Measurements from ENCODE around the gene ALDH1A3. TPM values are rescaled to one million over a fixed set of nuclear protein-coding genes. Genes with fewer than 3 reads are reported as not detected.

The ALDH1A3 gene
- total RNA-seq, 4 donors from 2014 or later = 6.7 to 39.4 (median 17.9) TPM

DNA sequence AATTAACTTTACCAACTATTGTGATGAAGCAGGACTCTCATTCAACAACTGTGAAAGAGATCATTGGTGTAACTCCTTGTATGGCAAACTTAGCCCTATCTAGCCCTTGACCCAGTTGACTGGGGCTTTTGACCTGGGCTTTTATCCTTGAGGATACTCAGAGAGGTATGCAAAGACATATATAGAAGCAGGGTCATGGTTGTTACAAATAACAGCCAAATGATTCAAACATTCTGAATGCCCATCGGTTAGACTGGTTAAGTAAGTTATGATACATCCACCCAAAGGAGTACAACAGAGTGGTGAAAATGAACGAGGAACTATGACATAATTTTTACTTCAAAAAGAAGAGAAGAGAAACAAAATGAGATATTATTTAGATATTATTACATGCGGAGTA, 38.2 kb upstream of the ALDH1A3 start:
- in situ Hi-C loops (cut with MboI; ENCODE audit: low pct_ligation_motif_present in 1 of 4, low pct_unique_long_range_greater_than_20kb in 1 of 4, low sequenced_read_pairs in 3 of 4) = no loop called here
- no peak for TF ChIP-seq EP300 (IDR thresholded peaks at IDR 0.05; ENCODE audit: low read depth)
- no peak for TF ChIP-seq POLR2AphosphoS5 (IDR thresholded peaks at IDR 0.05)
- no peak for TF ChIP-seq POLR2A (IDR thresholded peaks at IDR 0.05)
- TF ChIP-seq, protein P1, sequence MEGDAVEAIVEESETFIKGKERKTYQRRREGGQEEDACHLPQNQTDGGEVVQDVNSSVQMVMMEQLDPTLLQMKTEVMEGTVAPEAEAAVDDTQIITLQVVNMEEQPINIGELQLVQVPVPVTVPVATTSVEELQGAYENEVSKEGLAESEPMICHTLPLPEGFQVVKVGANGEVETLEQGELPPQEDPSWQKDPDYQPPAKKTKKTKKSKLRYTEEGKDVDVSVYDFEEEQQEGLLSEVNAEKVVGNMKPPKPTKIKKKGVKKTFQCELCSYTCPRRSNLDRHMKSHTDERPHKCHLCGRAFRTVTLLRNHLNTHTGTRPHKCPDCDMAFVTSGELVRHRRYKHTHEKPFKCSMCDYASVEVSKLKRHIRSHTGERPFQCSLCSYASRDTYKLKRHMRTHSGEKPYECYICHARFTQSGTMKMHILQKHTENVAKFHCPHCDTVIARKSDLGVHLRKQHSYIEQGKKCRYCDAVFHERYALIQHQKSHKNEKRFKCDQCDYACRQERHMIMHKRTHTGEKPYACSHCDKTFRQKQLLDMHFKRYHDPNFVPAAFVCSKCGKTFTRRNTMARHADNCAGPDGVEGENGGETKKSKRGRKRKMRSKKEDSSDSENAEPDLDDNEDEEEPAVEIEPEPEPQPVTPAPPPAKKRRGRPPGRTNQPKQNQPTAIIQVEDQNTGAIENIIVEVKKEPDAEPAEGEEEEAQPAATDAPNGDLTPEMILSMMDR (IDR thresholded peaks at IDR 0.05) = no peak
- DNase-seq = no peak
- no peak overlapping the region for H3K27ac ChIP-seq
- WGBS, 2 donors (ENCODE audit: low coverage in 1 of 2) = 61 to 88% methylated on average over 2 to 3 of the region's 3 CpGs
- H3K4me3 ChIP-seq = no peak overlapping the region
- intact Hi-C loops (cut with DNase I; ENCODE audit: low total_unique reads) = no loop called here
- H3K4me1 ChIP-seq = no peaks in the 10 kb centered on the region
- no peaks in the 10 kb centered on the region for H3K27me3 ChIP-seq
- no peaks in the 10 kb centered on the region for H3K9me3 ChIP-seq
- H3K36me3 ChIP-seq = no peaks in the 10 kb centered on the region

DNA sequence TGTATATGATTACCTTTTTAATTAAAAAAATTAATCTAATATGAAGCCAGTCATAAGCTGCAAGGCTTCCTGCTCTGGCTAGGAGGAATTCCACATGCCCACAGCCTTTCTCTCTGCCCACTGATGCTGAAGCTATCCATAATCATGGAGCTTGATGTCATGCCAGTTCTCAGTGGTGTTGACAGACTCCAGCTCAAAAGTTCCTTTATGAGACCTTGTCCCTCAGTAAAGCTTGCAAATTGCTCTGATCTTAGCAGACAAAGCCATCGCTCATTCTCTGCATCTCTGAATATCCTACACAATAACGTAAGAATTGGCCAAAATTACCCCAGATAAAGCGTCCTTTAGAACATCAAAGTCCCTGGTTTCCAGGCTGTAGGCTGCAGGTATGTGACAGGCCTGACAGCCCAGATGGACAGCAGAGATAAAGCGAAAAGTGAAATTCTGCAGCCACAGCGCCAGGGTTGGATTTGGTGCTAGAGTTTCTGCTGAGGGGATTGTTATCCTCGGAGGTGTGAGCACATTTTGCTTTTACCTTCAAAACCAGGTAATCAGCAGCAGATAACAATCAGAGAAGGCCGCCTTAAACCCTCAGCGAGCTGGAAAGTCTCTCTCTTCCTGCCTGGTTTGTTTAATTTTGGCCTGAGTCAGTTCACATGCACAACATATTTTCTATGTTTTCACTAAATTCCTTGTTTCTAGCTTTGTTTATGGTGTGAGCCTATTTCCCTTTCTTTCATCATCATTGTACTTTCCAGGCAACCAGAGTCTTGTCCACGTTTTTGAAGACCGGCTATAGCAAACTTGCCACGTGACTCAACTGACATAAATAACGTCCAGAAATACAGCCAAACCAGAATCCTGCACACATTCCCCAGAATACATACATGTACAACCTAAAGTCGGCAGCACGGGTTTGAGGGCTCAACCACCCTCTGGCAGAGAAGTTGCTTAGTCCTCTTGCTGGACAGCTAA, 36.6 kb upstream of the ALDH1A3 start:
- in situ Hi-C loops (cut with MboI; ENCODE audit: low pct_ligation_motif_present in 1 of 4, low pct_unique_long_range_greater_than_20kb in 1 of 4, low sequenced_read_pairs in 3 of 4) (no loop called here), intact Hi-C loops (cut with DNase I; ENCODE audit: low total_unique reads) (no loop called here)
- Histone ChIP-seq H3K4me1 (no peaks in the 10 kb centered on the region), H3K36me3 (no peaks in the 10 kb centered on the region), H3K27ac (no peak overlapping the region), H3K4me3 (no peak overlapping the region), H3K9me3 (no peaks in the 10 kb centered on the region), H3K27me3 (no peaks in the 10 kb centered on the region)
- DNase-seq = no peak
- TF ChIP-seq EP300 (IDR thresholded peaks at IDR 0.05; ENCODE audit: low read depth) (no peak), POLR2A (IDR thresholded peaks at IDR 0.05) (no peak), POLR2AphosphoS5 (IDR thresholded peaks at IDR 0.05) (no peak)
- TF ChIP-seq, protein P1 (IDR thresholded peaks at IDR 0.05) = no peak
- 74 to 79% methylated on average over 10 to 14 of the region's 14 CpGs for WGBS, 2 donors (ENCODE audit: low coverage in 1 of 2)

DNA sequence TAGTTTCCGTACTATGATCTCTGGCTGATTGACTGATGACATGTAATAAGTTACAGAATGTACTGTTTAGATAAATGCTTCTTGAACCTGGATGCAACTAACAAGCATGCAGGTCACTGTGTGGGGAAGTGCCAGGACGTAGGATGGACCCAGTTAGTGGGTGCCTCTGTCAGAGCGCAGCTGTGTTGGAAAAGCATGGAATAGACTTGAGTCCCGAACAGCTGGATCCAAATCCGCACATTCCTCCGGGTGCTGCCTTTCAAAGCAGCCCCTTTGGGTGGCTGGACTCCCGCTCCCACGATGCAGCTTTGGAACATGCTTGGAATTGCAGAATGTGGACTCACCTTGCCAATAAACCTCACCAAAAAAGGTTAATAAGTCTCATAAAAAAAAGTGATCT, 35.5 kb upstream of the ALDH1A3 start:
- peaks cover 0 to 4% (median 2%) of the 10 kb centered on the region in 4 donors for H3K4me1 ChIP-seq
- no peaks in the 10 kb centered on the region for H3K27me3 ChIP-seq
- H3K27ac ChIP-seq = no peak overlapping the region
- DNase-seq = no peak
- H3K36me3 ChIP-seq = no peaks in the 10 kb centered on the region
- no peak overlapping the region for H3K4me3 ChIP-seq
- in situ Hi-C loops (cut with MboI; ENCODE audit: low pct_ligation_motif_present in 1 of 4, low pct_unique_long_range_greater_than_20kb in 1 of 4, low sequenced_read_pairs in 3 of 4) = no loop called here
- no peak for TF ChIP-seq POLR2AphosphoS5 (IDR thresholded peaks at IDR 0.05)
- TF ChIP-seq, protein P1 (IDR thresholded peaks at IDR 0.05) = no peak
- TF ChIP-seq EP300 (IDR thresholded peaks at IDR 0.05; ENCODE audit: low read depth) = no peak
- TF ChIP-seq POLR2A (IDR thresholded peaks at IDR 0.05) = no peak
- WGBS, 2 donors (ENCODE audit: low coverage in 1 of 2) = 62 to 84% methylated on average over 4 to 8 of the region's 8 CpGs
- intact Hi-C loops (cut with DNase I; ENCODE audit: low total_unique reads) = no loop called here
- no peaks in the 10 kb centered on the region for H3K9me3 ChIP-seq

DNA sequence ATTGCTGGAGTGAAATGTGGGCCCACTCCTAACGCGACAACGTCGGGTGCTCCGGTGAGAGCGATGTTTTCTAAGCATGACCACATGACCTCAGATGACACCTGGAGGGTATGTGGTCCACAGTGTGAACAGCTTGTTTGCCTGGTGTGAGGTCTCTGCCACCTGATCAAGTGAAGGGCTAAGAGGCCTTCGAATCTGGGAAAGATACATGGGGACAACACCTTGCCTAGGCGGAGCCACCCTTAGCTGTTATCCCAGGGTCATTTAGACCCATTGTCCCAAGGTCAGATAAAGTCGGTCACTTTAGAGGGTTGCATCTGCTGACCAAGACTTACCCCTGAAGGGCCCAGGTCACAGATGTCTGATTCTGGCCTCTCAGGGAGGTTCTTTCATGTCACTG, 34.9 kb upstream of the ALDH1A3 start:
- H3K4me1 ChIP-seq = peaks cover 0 to 10% (median 6%) of the 10 kb centered on the region in 4 donors
- H3K27ac ChIP-seq = no peak overlapping the region
- H3K9me3 ChIP-seq = no peaks in the 10 kb centered on the region
- no peak overlapping the region for H3K4me3 ChIP-seq
- in situ Hi-C loops (cut with MboI; ENCODE audit: low pct_ligation_motif_present in 1 of 4, low pct_unique_long_range_greater_than_20kb in 1 of 4, low sequenced_read_pairs in 3 of 4) (no loop called here), intact Hi-C loops (cut with DNase I; ENCODE audit: low total_unique reads) (no loop called here)
- WGBS, 2 donors (ENCODE audit: low coverage in 1 of 2) = 94% methylated on average over 9 of the region's 9 CpGs; no CpG with 5 or more reads in 1 of the 2 donors
- TF ChIP-seq, protein P1 (IDR thresholded peaks at IDR 0.05) = no peak
- no peak for TF ChIP-seq POLR2A (IDR thresholded peaks at IDR 0.05)
- no peak for TF ChIP-seq EP300 (IDR thresholded peaks at IDR 0.05; ENCODE audit: low read depth)
- TF ChIP-seq POLR2AphosphoS5 (IDR thresholded peaks at IDR 0.05) = no peak
- no peak for DNase-seq
- H3K27me3 ChIP-seq = no peaks in the 10 kb centered on the region
- H3K36me3 ChIP-seq = no peaks in the 10 kb centered on the region
